Fibroblast of lung (primary cell): Measurements from ENCODE around the gene UTP25.

Experiments used
- EZH2 ChIP-seq: IDR thresholded peaks from 2 replicates; pipeline ENCODE4 v1.5.1; 2012; ENCODE audit warnings: low read length, control low read depth, mild to moderate bottlenecking; ENCODE audit errors: missing control alignments
- TF ChIP-seq, protein P1 (sequence below), 2 donors: IDR thresholded peaks in 1 of 2; conservative IDR thresholded peaks in 1 of 2; 1 replicate in 1 of 2; 2 replicates in 1 of 2; pipeline ENCODE4 v1.5.1; 2011 to 2012; ENCODE audit warnings: low read length in 2 of 2, control low read depth in 1 of 2, inconsistent platforms in 1 of 2, low read depth in 1 of 2, mild to moderate bottlenecking in 1 of 2

- TF ChIP-seq, protein P1, sequence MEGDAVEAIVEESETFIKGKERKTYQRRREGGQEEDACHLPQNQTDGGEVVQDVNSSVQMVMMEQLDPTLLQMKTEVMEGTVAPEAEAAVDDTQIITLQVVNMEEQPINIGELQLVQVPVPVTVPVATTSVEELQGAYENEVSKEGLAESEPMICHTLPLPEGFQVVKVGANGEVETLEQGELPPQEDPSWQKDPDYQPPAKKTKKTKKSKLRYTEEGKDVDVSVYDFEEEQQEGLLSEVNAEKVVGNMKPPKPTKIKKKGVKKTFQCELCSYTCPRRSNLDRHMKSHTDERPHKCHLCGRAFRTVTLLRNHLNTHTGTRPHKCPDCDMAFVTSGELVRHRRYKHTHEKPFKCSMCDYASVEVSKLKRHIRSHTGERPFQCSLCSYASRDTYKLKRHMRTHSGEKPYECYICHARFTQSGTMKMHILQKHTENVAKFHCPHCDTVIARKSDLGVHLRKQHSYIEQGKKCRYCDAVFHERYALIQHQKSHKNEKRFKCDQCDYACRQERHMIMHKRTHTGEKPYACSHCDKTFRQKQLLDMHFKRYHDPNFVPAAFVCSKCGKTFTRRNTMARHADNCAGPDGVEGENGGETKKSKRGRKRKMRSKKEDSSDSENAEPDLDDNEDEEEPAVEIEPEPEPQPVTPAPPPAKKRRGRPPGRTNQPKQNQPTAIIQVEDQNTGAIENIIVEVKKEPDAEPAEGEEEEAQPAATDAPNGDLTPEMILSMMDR (conservative IDR thresholded peaks at IDR 0.05 in 1 of 2, IDR thresholded peaks at IDR 0.05 in 1 of 2; ENCODE audit: low read depth in 1 of 2, low read length in 2 of 2), result no peak
- no peak for TF ChIP-seq EZH2
Measured at GRCh38 chr1:209835782-209836298, 8.1 kb downstream of the UTP25 start.
